H9 (cell line): Measurements from ENCODE around the gene RNF220. TPM values are rescaled to one million over a fixed set of nuclear protein-coding genes. Genes with fewer than 3 reads are reported as not detected.
A peak's percentile ranks its signal among the peaks of the same experiment; 100 is the strongest.

Experiments used
- DNase-seq: peaks from one replicate; pipeline ENCODE4 v3.0.0-alpha.2; 2017
- H2AFZ ChIP-seq: one replicate; pipeline ENCODE4 v1.6.1; 2013; ENCODE audit warnings: mild to moderate bottlenecking, low read length, control low read depth, moderate library complexity
- H2AK5ac ChIP-seq: 2 replicates; pipeline ENCODE4 v1.6.1; 2013; ENCODE audit warnings: low read length, control low read depth, mixed read lengths; ENCODE audit not compliant: insufficient read length
- H2BK120ac ChIP-seq: one replicate; pipeline ENCODE4 v1.6.1; 2013; ENCODE audit warnings: low read depth, mild to moderate bottlenecking, low read length, control low read depth, inconsistent platforms; ENCODE audit not compliant: poor library complexity, severe bottlenecking
- H2BK12ac ChIP-seq: 2 replicates; pipeline ENCODE4 v1.6.1; 2013; ENCODE audit warnings: low read length, control low read depth, mixed read lengths, low read depth; ENCODE audit not compliant: insufficient read length
- H2BK15ac ChIP-seq: 2 replicates; pipeline ENCODE4 v1.6.1; 2013; ENCODE audit warnings: low read depth, low read length, control low read depth
- H2BK20ac ChIP-seq: one replicate; pipeline ENCODE4 v1.6.1; 2013; ENCODE audit warnings: low read depth, mild to moderate bottlenecking, low read length, control low read depth, inconsistent platforms; ENCODE audit not compliant: poor library complexity, severe bottlenecking
- H2BK5ac ChIP-seq: 2 replicates; pipeline ENCODE4 v1.6.1; 2013; ENCODE audit warnings: low read length, control low read depth, mixed read lengths; ENCODE audit not compliant: insufficient read length
- H3K14ac ChIP-seq: 2 replicates; pipeline ENCODE4 v1.6.1; 2013; ENCODE audit warnings: low read length, control low read depth; ENCODE audit not compliant: insufficient read depth
- H3K18ac ChIP-seq: 2 replicates; pipeline ENCODE4 v1.6.1; 2013; ENCODE audit warnings: low read depth, mild to moderate bottlenecking, mixed read lengths, low read length, control low read depth; ENCODE audit not compliant: insufficient read length
- H3K23ac ChIP-seq: 2 replicates; pipeline ENCODE4 v1.6.1; 2013; ENCODE audit warnings: low read length, control low read depth, mixed read lengths, low read depth; ENCODE audit not compliant: insufficient read length
- H3K23me2 ChIP-seq: 2 replicates; pipeline ENCODE4 v1.6.1; 2013; ENCODE audit warnings: low read depth, mild to moderate bottlenecking, mixed read lengths, low read length, control low read depth; ENCODE audit not compliant: insufficient read length, poor library complexity, severe bottlenecking
- H3K27ac ChIP-seq: 2 replicates; pipeline ENCODE4 v1.5.1; 2013; ENCODE audit warnings: low read length, control low read depth, mixed read lengths, low read depth; ENCODE audit not compliant: insufficient read length
- H3K27me3 ChIP-seq: 2 replicates; pipeline ENCODE4 v1.6.1; 2013; ENCODE audit warnings: low read length, control low read depth, inconsistent platforms; ENCODE audit not compliant: insufficient read depth
- H3K4ac ChIP-seq: 2 replicates; pipeline ENCODE4 v1.6.1; 2013; ENCODE audit warnings: low read depth, mild to moderate bottlenecking, control low read depth, inconsistent platforms, low read length, moderate library complexity
- H3K4me1 ChIP-seq: 2 replicates; pipeline ENCODE4 v1.6.1; 2013; ENCODE audit warnings: low read length, control low read depth, inconsistent platforms; ENCODE audit not compliant: insufficient read depth
- H3K4me2 ChIP-seq: 2 replicates; pipeline ENCODE4 v1.6.1; 2013; ENCODE audit warnings: low read length, control low read depth, mixed read lengths; ENCODE audit not compliant: insufficient read length, insufficient read depth
- H3K56ac ChIP-seq: 2 replicates; pipeline ENCODE4 v1.6.1; 2013; ENCODE audit warnings: low read depth, mild to moderate bottlenecking, mixed read lengths, low read length, control low read depth; ENCODE audit not compliant: insufficient read length
- H3K79me1 ChIP-seq: 2 replicates; pipeline ENCODE4 v1.6.1; 2013; ENCODE audit warnings: low read depth, mild to moderate bottlenecking, moderate library complexity, low read length, control low read depth, inconsistent platforms; ENCODE audit not compliant: insufficient read depth, poor library complexity, severe bottlenecking
- H3K79me2 ChIP-seq: 2 replicates; pipeline ENCODE4 v1.6.1; 2013; ENCODE audit warnings: low read length, control low read depth, inconsistent platforms; ENCODE audit not compliant: insufficient read depth
- H3K9ac ChIP-seq: 2 replicates; pipeline ENCODE4 v1.6.1; 2013; ENCODE audit warnings: low read length, control low read depth, mixed read lengths; ENCODE audit not compliant: insufficient read length; ENCODE audit errors: extremely low read depth
- H3K9me3 ChIP-seq: one replicate; pipeline ENCODE4 v1.6.1; 2013; ENCODE audit warnings: low read depth, low read length, inconsistent platforms; ENCODE audit not compliant: control insufficient read depth
- H3T11ph ChIP-seq: one replicate; pipeline ENCODE4 v1.6.1; 2013; ENCODE audit warnings: mild to moderate bottlenecking, low read length, control low read depth, inconsistent platforms
- H4K20me1 ChIP-seq: one replicate; pipeline ENCODE4 v1.6.1; 2013; ENCODE audit not compliant: control insufficient read depth, insufficient read length, insufficient read depth
- H4K5ac ChIP-seq: 2 replicates; pipeline ENCODE4 v1.6.1; 2013; ENCODE audit warnings: low read depth, mild to moderate bottlenecking, mixed read lengths, low read length, control low read depth; ENCODE audit not compliant: insufficient read length
- H4K8ac ChIP-seq: replicated peaks from 2 replicates; pipeline ENCODE4 v1.6.1; 2013; ENCODE audit warnings: low read length, control low read depth, mixed read lengths, low read depth; ENCODE audit not compliant: insufficient read length
- H4K91ac ChIP-seq: 2 replicates; pipeline ENCODE4 v1.6.1; 2013; ENCODE audit warnings: low read depth, mild to moderate bottlenecking, moderate library complexity, mixed read lengths, low read length, control low read depth; ENCODE audit not compliant: insufficient read length
- H3K27ac Mint-ChIP-seq, 3 experiments: 2 replicates in 2 of 3; 3 replicates in 1 of 3; pipeline ENCODE4 v1.8.0; 2020 to 2021; ENCODE audit warnings: mixed read lengths in 3 of 3, mild to moderate bottlenecking in 1 of 3, moderate library complexity in 1 of 3
- H3K27me3 Mint-ChIP-seq: 2 replicates; pipeline ENCODE4 v1.8.0; 2021; ENCODE audit warnings: low read depth, mild to moderate bottlenecking, moderate library complexity, mixed read lengths
- H3K36me3 Mint-ChIP-seq, 3 experiments: 2 replicates in 2 of 3; 3 replicates in 1 of 3; pipeline ENCODE4 v1.8.0; 2020 to 2021; ENCODE audit warnings: low read depth in 3 of 3, mixed read lengths in 3 of 3; ENCODE audit not compliant: insufficient read depth in 1 of 3
- H3K4me1 Mint-ChIP-seq, 2 experiments: 2 replicates each; pipeline ENCODE4 v1.8.0; 2020; ENCODE audit warnings: mixed read lengths in 2 of 2
- H3K4me3 Mint-ChIP-seq, 2 experiments: 2 replicates in 1 of 2; 3 replicates in 1 of 2; pipeline ENCODE4 v1.8.0; 2020 to 2021; ENCODE audit warnings: mild to moderate bottlenecking in 2 of 2, mixed read lengths in 2 of 2, moderate library complexity in 1 of 2
- H3K9me3 Mint-ChIP-seq, 2 experiments: 2 replicates in 1 of 2; 3 replicates in 1 of 2; pipeline ENCODE4 v1.8.0; 2020; ENCODE audit warnings: mild to moderate bottlenecking in 2 of 2, mixed read lengths in 2 of 2, moderate library complexity in 1 of 2
- WGBS: extraction: QIAGEN DNeasy Blood & Tissue Kit; methylation state at CpG from one replicate; pipeline ENCODE4 v1.1.7; 2013; ENCODE audit warnings: missing lambda C conversion rate, low lambda C conversion rate, mixed read lengths; ENCODE audit not compliant: insufficient read length; ENCODE audit errors: extremely low coverage; 5-methylcytosine and 5-hydroxymethylcytosine counted together
- total RNA-seq: library from RNA; stranded (reverse); gene quantifications from 2 replicates; pipeline ENCODE4 v1.2.1, GENCODE V29; 2021
- TF ChIP-seq, protein P1 (sequence below): fragments of 200-600 bp; sonication (generic); conservative IDR thresholded peaks from 3 replicates; pipeline ENCODE4 v1.8.0; 2021; ENCODE audit warnings: antibody characterized with exemption, mild to moderate bottlenecking

Gene RNF220
- total RNA-seq, 1 experiment from 2014 or later = 109 TPM

DNA sequence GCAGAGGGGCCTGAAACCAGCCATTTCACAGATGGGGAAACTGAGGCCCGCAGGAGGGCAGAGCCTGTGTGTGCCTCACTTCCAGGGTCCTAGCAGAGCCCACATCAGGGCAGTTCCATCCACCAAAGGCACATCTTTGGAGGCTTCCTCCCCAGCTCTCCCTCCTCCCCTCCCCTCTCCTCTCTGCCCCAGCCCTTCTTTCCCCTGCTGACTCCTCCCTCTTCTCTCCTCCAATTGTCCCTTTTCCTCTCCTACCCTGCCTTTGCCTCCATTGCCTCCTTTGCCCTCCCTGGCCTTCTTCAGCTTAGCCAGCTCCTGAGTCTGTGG lies 212.6 kb downstream of the RNF220 start:
- H3T11ph ChIP-seq = no peak overlapping the region
- no CpG with 5 or more reads among the region's 1 CpG for WGBS
- Mint-ChIP-seq H3K27me3 (peaks cover 58% of the 10 kb centered on the region), H3K4me3 (peak overlapping the region; percentile 62 to 66; a peak in 3 of 5 replicates), H3K36me3 (peaks cover 0 to 8% (median 0%) of the 10 kb centered on the region in 3 experiments; a peak in 3 of 7 replicates), H3K9me3 (no peaks in the 10 kb centered on the region), H3K27ac (no peak overlapping the region), H3K4me1 (peaks cover 19 to 29% of the 10 kb centered on the region in 2 experiments)
- no peak overlapping the region for H2BK120ac ChIP-seq
- no peaks in the 10 kb centered on the region; the same call in 1 of the 2 replicates for H3K27me3 ChIP-seq
- H3K23me2 ChIP-seq = peaks cover 7% of the 10 kb centered on the region
- DNase-seq = no peak
- H2AFZ ChIP-seq = no peak overlapping the region
- H3K79me2 ChIP-seq = no peaks in the 10 kb centered on the region
- no peaks in the 10 kb centered on the region for H4K20me1 ChIP-seq
- no peaks in the 10 kb centered on the region; the same call in 1 of the 2 replicates for H3K4me1 ChIP-seq
- H3K23ac ChIP-seq = no peak overlapping the region
- H3K27ac ChIP-seq = no peak overlapping the region
- no peak overlapping the region for H2AK5ac ChIP-seq
- TF ChIP-seq, protein P1, sequence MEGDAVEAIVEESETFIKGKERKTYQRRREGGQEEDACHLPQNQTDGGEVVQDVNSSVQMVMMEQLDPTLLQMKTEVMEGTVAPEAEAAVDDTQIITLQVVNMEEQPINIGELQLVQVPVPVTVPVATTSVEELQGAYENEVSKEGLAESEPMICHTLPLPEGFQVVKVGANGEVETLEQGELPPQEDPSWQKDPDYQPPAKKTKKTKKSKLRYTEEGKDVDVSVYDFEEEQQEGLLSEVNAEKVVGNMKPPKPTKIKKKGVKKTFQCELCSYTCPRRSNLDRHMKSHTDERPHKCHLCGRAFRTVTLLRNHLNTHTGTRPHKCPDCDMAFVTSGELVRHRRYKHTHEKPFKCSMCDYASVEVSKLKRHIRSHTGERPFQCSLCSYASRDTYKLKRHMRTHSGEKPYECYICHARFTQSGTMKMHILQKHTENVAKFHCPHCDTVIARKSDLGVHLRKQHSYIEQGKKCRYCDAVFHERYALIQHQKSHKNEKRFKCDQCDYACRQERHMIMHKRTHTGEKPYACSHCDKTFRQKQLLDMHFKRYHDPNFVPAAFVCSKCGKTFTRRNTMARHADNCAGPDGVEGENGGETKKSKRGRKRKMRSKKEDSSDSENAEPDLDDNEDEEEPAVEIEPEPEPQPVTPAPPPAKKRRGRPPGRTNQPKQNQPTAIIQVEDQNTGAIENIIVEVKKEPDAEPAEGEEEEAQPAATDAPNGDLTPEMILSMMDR = no peak
- H2BK5ac ChIP-seq = no peak overlapping the region
- H4K8ac ChIP-seq = no peak overlapping the region
- H3K4me2 ChIP-seq = peak overlapping the region; percentile 86
- H3K79me1 ChIP-seq = no peaks in the 10 kb centered on the region
- H2BK12ac ChIP-seq = no peak overlapping the region
- H3K9ac ChIP-seq = no peak overlapping the region
- H2BK15ac ChIP-seq = no peak overlapping the region
- no peak overlapping the region for H4K5ac ChIP-seq
- no peak overlapping the region for H3K4ac ChIP-seq
- H3K14ac ChIP-seq = no peak overlapping the region
- no peak overlapping the region for H3K18ac ChIP-seq
- no peak overlapping the region for H3K56ac ChIP-seq
- no peak overlapping the region for H2BK20ac ChIP-seq
- H3K9me3 ChIP-seq = no peaks in the 10 kb centered on the region
- no peak overlapping the region for H4K91ac ChIP-seq
